HepG2 (cell line): ENCODE results near the gene DCDC2. TPM values are rescaled to one million over a fixed set of nuclear protein-coding genes. Genes with fewer than 3 reads are reported as not detected.

Source experiments
- ARID3A ChIP-seq: IDR thresholded peaks from 2 replicates; pipeline ENCODE4 v1.6.1; 2012; ENCODE audit warnings: low read depth, low read length, improper control_type of control experiment
- CREM ChIP-seq, 2 experiments: sonication (generic) in 1 of 2; formaldehyde crosslinking in 1 of 2; IDR thresholded peaks; 2 replicates each; pipeline versions ENCODE4 v1.4.0 to v1.6.1; 2016 to 2020; ENCODE audit warnings: antibody characterized with exemption in 1 of 2, mild to moderate bottlenecking in 1 of 2, missing genetic modification reagents in 1 of 2
- FOXK2 ChIP-seq: fragments of 450-650 bp; IDR thresholded peaks from 2 replicates; pipeline ENCODE4 v1.6.1; 2016
- KLF15 ChIP-seq: sonication (generic); formaldehyde crosslinking; IDR thresholded peaks from 2 replicates; pipeline ENCODE4 v1.8.1; 2023; ENCODE audit warnings: borderline replicate concordance, mild to moderate bottlenecking, inconsistent platforms, missing genetic modification reagents, mixed read lengths
- PHF5A ChIP-seq: IDR thresholded peaks from one replicate; pipeline ENCODE4 v1.6.1; 2018; ENCODE audit warnings: low read depth, missing genetic modification reagents; ENCODE audit not compliant: unreplicated experiment
- PLSCR1 ChIP-seq: sonication (generic); formaldehyde crosslinking; IDR thresholded peaks from 2 replicates; pipeline ENCODE4 v1.5.0; 2020; ENCODE audit warnings: missing genetic modification reagents, mild to moderate bottlenecking, borderline replicate concordance
- SKIL ChIP-seq: sonication (generic); formaldehyde crosslinking; IDR thresholded peaks from 2 replicates; pipeline ENCODE4 v1.8.0; 2022; ENCODE audit warnings: missing genetic modification reagents, mild to moderate bottlenecking, moderate library complexity, borderline replicate concordance
- TGIF2 ChIP-seq: IDR thresholded peaks from 2 replicates; pipeline ENCODE4 v1.6.1; 2016; ENCODE audit warnings: control low read depth, missing compliant biosample characterization
- TOPORS ChIP-seq: sonication (generic); formaldehyde crosslinking; IDR thresholded peaks from 2 replicates; pipeline ENCODE4 v1.8.0; 2023; ENCODE audit warnings: mild to moderate bottlenecking, missing genetic modification reagents
- ZBTB44 ChIP-seq: sonication (generic); formaldehyde crosslinking; IDR thresholded peaks from 2 replicates; pipeline ENCODE4 v1.4.0; 2020; ENCODE audit warnings: missing genetic modification reagents
- ZNF484 ChIP-seq: sonication (generic); formaldehyde crosslinking; IDR thresholded peaks from 2 replicates; pipeline ENCODE4 v1.5.1; 2020; ENCODE audit warnings: mild to moderate bottlenecking, low read depth, missing genetic modification reagents, borderline replicate concordance
- ZNF768 ChIP-seq: sonication (generic); formaldehyde crosslinking; IDR thresholded peaks from 2 replicates; pipeline ENCODE4 v1.4.0; 2020; ENCODE audit warnings: missing genetic modification reagents
- ZNF782 ChIP-seq: sonication (generic); formaldehyde crosslinking; IDR thresholded peaks from 2 replicates; pipeline ENCODE4 v1.4.0; 2020; ENCODE audit warnings: missing genetic modification reagents, mild to moderate bottlenecking, borderline replicate concordance
- polyA plus RNA-seq, 8 experiments: library from polyadenylated mRNA; depleted of rRNA in 3 of 8; stranded (reverse) in 7 of 8; unstranded in 1 of 8; fragments of >200 nt; fragmentation: Illumina TruSeq in 4 of 8; extraction: Trizol in 4 of 8; gene quantifications; 2 replicates each; pipeline versions ENCODE4 v1.2.1 to v1.2.3, GENCODE V29; 2011 to 2016; ENCODE audit warnings: low read depth in 4 of 8, missing spikeins in 1 of 8, mixed read lengths in 1 of 8; ENCODE audit not compliant: insufficient read depth in 1 of 8
- total RNA-seq, 5 experiments: library from RNA; depleted of rRNA; stranded (reverse); fragments of >200 nt; fragmentation: Illumina TruSeq; extraction: Trizol; gene quantifications; 2 replicates each; pipeline ENCODE4 v1.2.3, GENCODE V29; 2016; ENCODE audit warnings: low read depth in 1 of 5

The DCDC2 gene
- total and polyA plus RNA-seq, 2 of the 13 experiments (the other 11 are each of a cell fraction or from before 2014, with no cell fraction given): 9.0 to 36.2 TPM

GRCh38 chr6:24330137-24330732, 27.6 kb downstream of the DCDC2 start (continued):
- TF ChIP-seq TOPORS (no peak), ZNF484 (CRISPR knock-in tag) (no peak), FOXK2 (peak; percentile 64; the same call in 1 of the 2 replicates), ARID3A (peak; percentile 99), TGIF2 (CRISPR knock-in tag) (peak; percentile 53; the same call in 1 of the 2 replicates), ZNF782 (no peak), ZNF768 (CRISPR knock-in tag) (no peak), PHF5A (peak; percentile 68), ZBTB44 (CRISPR knock-in tag) (no peak), SKIL (CRISPR knock-in tag) (peak; percentile 86; the same call in 1 of the 2 replicates), PLSCR1 (CRISPR knock-in tag) (no peak), CREM (IDR thresholded peaks at IDR 0.05) (peak; percentile 99), CREM (CRISPR knock-in tag; IDR thresholded peaks at IDR 0.05) (no peak), KLF15 (CRISPR knock-in tag) (no peak)
- TF ChIP-seq, all 625 proteins: peak for 201
